ENCODE measurements around the gene ZFP69B.
"Not testable (repeated sequence)": the region's sequence is repeated elsewhere in the genome, so short reads cannot be mapped to it uniquely, and the experiment has no call there.

ZFP69B gene

DNA sequence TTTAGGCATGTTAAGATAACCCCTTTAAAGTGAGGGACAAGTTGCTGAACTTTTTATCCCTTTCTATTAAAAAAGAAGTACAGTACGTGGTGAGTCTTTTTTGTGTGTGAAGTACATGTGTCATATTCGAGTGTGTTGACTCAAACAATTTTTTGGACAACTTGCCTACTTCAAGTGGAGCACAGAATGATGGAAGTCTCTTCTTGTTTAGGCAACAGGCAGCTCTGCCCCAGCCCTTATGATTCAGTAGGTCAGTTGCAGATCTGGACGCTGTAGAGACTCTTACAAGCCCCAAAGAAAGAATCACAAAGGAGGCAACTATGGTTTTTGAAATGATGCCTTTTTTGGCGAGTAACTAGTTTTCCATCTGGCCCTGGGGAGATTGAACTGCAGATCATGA, 14.4 kb upstream of the ZFP69B start:
- no peak for DNase-seq (ENCODE audit: low read depth)

DNA sequence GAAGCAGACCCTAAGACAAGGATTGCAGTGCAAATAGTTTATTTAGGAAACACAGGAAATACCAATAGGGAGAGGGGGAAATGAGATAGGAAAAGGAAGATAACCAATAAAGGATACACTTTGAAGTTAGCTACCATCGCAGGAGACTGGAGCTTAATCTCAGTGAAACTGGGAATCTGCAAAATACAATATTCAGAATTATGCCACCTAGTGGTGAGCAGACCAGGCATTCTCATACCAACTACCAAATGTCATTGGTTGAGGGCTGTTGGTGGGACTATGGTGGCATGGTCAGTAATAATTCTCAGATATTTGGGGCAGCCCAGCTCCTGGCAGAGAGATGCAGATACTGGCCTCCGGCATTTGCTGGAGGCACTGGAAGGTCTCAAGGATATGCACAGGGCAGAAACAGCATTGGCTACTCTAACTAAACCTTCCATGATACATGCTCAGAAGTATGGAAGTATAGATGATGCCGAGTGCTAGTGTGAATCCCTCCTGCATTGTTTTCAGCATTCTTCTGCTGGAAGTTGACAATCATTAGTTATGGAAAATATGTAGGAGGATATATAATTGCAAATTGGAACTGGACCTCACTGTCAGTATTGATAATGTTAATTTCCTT, 11.8 kb upstream of the ZFP69B start:
- no peak for DNase-seq (ENCODE audit: low read depth)

- DNase-seq (ENCODE audit: low read depth) = no peak
These were observed 11.0 kb upstream of the ZFP69B start for GRCh38 chr1:40439247-40439646.

DNA sequence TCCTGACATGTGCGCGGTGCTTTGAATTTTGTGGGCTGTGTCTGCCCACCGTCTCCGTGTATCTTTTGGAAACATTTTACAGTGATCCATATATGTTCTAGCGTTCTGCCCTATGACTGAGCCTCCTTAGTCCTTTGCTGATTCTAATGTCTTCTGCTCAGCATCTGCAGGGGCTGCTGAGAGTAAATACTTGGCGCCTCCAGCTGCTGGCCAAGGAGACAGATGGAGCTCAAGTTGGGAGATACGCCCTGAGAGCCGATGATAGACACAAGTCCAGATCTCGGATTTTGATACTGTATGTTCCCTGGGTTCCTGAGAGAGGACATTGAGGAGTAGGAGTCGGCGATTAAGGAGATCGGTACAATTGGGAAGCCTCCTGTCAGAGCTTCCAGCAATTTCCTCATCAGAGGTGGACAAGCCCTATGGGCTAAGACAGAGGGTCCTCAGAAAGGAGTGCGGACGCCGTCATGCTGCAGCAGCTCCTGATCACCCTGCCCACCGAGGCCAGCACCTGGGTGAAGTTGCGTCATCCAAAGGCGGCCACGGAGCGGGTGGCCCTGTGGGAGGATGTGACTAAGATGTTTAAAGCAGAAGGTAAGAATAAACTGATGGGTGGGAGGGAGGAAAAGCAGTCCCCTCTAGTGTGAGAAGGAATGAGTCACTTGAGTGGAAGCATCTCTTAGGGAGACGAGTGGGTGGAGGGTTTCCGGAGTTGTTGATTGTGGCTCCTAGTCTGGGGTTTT, 390 bp downstream of the ZFP69B start:
- peak; percentile 91 for DNase-seq (ENCODE audit: low read depth)

GRCh38 chr1:40451238-40451585, 936 bp downstream of the ZFP69B start:
- no peak for DNase-seq (ENCODE audit: low read depth)

DNA sequence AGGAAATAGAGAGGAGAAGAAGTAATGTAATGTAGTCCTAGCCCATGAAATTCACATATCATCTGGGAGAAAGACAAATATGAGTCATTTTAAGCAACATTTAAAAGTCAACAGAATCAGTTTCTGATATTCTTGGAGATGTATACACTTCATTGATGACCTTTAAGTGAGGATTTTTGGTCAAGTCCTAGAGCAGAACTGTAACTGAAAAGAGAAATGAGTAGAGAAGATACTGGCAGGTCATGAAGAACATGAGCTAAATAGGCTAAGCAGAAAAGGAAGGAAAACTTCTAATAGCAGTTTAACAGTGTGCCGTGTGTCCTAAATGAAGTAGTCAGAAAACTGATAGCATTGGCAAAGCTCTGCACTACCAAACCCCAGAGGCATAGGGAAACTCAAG, 4.6 kb downstream of the ZFP69B start:
- no peak for DNase-seq (ENCODE audit: low read depth)

GRCh38 chr1:40462956-40463590, 12.8 kb downstream of the ZFP69B start:
- no peak for DNase-seq (ENCODE audit: low read depth)

- no peak for DNase-seq (ENCODE audit: low read depth)
These were observed 19.1 kb downstream of the ZFP69B start for GRCh38 chr1:40469327-40469726.

DNA sequence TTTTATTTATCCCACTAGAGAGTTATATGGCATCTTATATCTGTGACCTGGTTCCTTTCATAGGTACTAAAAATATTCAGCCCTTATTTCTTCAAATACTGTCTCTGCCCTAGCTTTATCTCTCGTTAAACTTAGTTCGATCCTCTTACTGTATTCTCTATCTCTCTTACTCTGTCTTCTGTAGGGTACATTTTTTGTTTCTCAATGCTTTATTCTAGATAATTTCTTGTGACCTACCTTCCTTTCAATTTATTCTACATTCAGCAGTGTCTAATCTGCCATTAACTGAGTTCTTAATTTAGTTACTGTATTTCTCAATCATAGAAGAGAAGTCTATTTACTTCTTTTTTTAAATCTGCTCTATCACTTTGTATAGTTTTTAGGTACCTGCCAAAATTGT, 25.0 kb downstream of the ZFP69B start:
- DNase-seq (ENCODE audit: low read depth) = no peak

GRCh38 chr1:40476924-40477677, 26.8 kb downstream of the ZFP69B start, which contains the start of gene ZFP69:
TSS of gene ZFP69 (plus strand) at chr1:40477290. CDS start at chr1:40479362, 2,072 bp downstream.
- DNase-seq (ENCODE audit: low read depth) = no peak

GRCh38 chr1:40477678-40478053, 27.4 kb downstream of the ZFP69B start:
- DNase-seq (ENCODE audit: low read depth) = no peak

- no peak for DNase-seq (ENCODE audit: low read depth)
These were observed 28.0 kb downstream of the ZFP69B start for GRCh38 chr1:40478276-40478675.

GRCh38 chr1:40479156-40479555, 28.9 kb downstream of the ZFP69B start:
- DNase-seq (ENCODE audit: low read depth) = no peak

GRCh38 chr1:40495315-40495903, 45.1 kb downstream of the ZFP69B start:
- DNase-seq (ENCODE audit: low read depth) = no peak

DNA sequence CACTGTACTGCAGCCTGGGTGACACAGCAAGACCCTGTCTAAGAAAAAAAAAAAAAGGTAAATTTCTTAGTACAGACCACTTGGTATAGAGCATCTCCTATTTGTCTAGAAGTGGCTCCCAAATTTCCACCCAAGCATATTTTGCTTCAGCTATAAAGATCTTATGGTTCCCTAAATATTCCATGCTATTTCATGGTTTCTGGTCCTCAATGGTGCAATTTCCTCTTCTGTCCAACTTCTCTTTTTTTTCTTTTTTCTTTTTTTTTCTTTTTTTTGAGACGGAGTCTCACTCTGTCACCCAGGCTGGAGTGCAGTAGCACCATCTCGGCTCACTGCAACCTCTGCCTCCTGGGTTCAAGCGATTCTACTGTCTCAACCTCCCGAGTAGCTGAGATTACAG, 52.4 kb downstream of the ZFP69B start:
- DNase-seq (ENCODE audit: low read depth) = not testable (repeated sequence)

DNA sequence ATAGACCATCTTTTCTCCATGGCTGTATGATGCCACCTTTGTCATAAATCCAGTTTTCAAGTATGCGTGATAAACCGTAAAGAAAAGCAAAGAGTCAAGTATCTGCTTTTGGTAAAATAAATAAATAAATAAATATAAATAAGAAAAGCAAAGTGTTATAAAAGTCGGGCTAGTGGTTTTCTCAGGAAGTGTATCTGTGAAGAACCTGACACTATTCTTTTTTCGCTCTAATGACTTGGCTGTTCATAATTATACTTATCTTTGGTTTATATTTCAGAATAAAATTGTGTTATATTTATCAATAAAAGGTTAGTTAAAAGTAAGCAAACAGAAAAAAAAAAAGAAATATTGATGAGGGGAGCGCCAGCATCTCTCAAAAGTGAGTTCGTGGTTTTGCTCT, 57.7 kb downstream of the ZFP69B start:
- DNase-seq (ENCODE audit: low read depth) = no peak

DNA sequence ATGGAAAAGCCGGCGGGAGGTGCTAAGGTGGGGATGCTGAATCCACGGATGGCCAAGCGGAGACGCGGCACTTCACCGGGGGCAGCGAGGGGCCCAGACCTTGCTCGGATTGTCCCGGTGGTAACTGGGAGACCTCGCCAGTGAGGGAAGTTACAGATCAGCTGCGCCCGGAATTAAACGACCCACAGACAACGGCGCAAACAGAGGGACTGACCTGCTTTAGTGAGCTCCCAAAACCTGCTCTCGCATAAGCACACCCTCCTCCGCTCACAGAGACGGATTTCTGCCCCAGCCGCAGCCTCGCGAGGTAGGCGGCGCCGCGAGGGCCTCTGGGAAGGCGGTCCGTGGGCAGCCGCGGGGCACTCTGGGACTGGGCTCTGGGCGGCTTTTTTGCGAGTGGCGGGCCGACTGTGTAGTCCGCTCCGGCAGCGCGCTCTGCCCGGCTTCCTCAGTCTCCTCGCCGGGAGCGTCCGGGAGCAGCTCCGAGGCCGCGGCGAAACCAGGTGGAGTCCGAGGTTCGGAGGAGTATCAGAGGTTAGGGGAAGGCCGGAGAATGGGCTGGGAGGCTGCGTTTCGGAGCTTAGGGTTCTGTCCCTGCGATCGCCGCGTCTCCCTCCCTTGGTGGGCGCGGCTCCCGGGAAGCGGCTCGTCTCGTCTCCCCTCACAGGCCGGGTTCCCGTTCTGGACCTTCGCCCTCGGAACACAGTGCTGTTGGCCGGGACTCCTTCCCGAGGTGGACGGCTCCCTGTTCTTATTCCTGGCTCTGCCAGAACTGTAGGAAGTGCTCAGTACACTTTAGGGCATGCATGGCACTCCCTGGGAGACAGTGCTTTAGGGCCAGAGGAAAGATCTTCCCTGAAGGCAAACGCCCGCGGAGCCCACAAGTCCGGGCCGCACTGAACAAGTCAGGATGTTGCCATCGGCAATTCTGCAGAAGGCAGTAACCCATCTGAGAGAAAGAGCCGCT, 58.4 kb downstream of the ZFP69B start, which contains the start of gene EXO5:
Gene EXO5, plus strand, starts transcription at position 393 of the 967 bp plus-strand sequence. CDS start 5,778 bp downstream, outside the sequence.
- no peak for DNase-seq (ENCODE audit: low read depth)
